NCI-H2196 (cell line): ENCODE results near the gene SNX9.

Source experiments
- DNase-seq: peaks from one replicate; lab custom pipeline; 2025; ENCODE audit not compliant: unreplicated experiment; lab: John Stamatoyannopoulos, UW

The SNX9 gene

DNA sequence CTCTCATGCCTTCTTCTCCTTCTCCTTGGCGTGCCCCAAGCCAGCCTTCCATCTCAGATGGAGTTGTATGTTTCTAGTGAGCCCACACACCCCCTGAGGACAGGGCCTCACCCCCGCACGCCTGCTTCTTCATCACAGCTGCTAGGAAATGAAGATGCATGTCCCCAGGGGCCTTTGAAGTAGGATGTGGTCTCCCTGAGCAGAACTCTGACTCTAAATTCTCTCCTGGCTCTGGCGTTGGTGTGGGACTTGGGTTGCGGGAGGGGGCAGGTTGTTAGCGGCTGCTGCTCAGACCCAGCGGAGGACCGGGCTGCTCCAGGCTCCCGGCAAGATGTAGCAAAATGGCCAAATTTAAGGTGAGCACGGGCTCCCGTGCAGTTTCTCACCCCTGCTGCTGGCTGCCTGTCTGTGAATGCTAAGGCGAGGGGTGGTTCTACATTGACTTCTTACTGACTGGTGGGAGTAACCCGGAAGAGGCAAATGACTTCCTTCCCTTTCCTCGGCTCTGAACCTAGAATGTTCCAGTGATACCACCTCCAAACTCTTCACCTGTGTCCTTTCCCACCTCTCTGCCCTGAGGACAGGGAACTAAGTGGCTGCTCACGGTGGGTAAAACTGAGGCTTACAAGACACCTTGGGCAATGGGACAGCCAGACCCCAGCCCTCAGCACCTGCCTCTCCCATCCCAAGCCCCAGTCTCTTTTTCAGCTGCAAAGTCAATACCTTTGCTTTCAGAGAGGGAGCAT is 167.4 kb downstream of the SNX9 start:
- DNase-seq = no peak

DNA sequence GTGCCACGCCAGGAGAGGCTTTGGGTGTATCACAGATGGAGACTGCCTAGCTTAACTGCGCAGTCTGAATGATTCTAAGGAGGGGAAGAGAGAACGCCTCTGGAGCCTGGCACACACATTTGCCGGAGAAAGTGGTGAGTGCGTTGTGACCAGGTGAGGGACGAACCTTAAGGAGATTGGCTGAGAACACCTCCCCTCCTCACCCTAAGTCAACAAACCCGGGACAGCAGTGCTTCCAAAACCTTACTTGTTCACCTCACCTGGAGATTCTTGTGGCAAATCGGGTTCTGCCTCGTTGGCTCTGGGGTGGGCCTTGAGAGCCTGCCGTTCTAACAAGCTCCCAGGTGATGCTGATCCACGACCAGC is 168.0 kb downstream of the SNX9 start:
- DNase-seq = no peak

DNA sequence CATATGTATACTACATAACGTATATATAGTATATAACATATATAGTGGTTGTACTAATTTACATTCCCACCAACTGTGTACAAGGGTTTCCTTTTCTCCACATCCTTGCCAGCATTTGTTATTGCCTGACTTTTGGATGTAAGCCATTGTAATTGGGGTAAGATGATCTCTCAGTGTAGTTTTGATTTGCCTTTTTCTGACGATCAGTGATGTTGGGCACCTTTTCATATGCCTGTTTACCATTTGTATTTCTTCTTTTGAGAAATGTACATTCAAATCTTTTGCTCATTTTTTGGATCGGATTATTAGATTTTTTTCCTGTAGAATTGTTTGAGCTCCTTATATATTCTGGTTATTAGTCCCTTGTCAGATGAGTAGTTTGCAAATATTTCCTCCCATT is 170.0 kb downstream of the SNX9 start:
- no peak for DNase-seq

DNA sequence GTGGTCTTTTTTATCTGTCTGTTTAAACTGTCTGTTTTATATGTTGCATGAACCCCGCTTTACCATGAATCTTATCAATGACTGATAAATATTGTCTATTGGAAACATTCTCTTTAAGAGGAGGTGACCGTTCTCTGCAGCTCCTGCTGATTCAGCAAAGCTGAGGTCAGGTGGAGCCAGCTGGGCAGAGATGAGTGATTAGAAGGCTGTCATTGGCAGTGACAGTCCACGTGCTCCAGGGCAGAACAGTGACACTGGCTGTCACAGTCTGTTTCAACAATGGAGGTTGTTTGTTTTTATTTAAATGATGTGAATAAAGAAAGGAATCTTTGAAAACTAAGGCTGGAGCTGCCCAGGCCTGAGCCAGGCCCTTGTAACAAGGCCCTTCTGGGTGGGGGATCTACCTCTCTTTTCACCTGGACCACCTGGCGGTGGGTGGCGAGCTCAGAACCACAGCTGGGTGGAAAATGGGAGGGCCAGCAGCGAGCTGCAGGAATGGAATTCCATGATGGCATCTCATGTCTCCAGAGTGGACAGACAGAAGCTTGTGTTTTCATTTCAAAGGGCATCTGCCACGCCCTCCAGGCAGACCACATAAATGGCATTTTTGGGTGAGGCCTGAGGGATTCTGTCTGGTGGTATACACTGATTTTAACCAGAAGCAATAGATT is 171.2 kb downstream of the SNX9 start:
- DNase-seq = no peak
